ENCODE results near the gene RHOT2. TPM values are rescaled to one million over a fixed set of nuclear protein-coding genes. Genes with fewer than 3 reads are reported as not detected.

RHOT2 gene
- polyA plus RNA-seq, 2 donors = 87.1 to 152 TPM

- Histone ChIP-seq H3K36me3 (ENCODE audit: control insufficient read depth in 2 of 2, insufficient read depth in 2 of 2, low read length in 1 of 2) (peaks cover 0 to 18% of the 10 kb centered on the region in 2 donors), H3K4me1 (ENCODE audit: control insufficient read depth in 2 of 2, insufficient read depth in 2 of 2, low read length in 1 of 2) (peaks cover 0 to 3% of the 10 kb centered on the region in 2 donors), H3K27ac (ENCODE audit: low read depth in 2 of 2, low read length in 1 of 2) (no peak overlapping the region), H3K27me3 (ENCODE audit: control insufficient read depth in 1 of 2, insufficient read depth in 2 of 2, low read length in 2 of 2) (no peaks in the 10 kb centered on the region), H3K9me3 (ENCODE audit: control insufficient read depth in 2 of 2, insufficient read depth in 1 of 2, low read depth in 1 of 2, low read length in 1 of 2) (no peaks in the 10 kb centered on the region), H3K4me3 (ENCODE audit: low read depth in 1 of 2, low read length in 2 of 2) (no peak overlapping the region)
- 89 to 90% methylated on average over 34 to 35 of the region's 35 CpGs for WGBS, 2 donors
Observed at GRCh38 chr16:658679-659571, 9.0 kb upstream of the RHOT2 start.

DNA sequence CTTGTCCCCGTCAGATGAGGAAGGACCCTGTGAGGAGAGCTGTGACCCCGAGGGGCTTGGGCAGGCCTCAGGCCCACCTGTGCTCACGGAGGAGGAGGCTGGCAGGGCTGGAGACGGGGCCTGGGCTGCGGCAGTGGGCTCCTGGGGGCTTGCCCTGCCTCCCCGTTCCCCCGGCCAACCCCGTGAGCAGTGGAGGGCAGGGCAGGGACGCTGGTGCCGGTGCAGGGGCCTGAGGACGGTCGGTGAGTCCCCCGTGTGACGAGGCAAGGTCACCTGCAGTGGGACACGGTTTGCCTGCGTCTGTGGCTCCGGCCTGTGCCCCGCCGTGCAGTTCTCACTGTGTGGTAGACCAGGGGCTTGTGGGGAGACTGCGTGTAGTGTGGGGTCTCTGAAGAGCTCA, 8.3 kb upstream of the RHOT2 start:
- peaks cover 0 to 3% of the 10 kb centered on the region in 2 donors for H3K4me1 ChIP-seq (ENCODE audit: control insufficient read depth in 2 of 2, insufficient read depth in 2 of 2, low read length in 1 of 2)
- H3K27me3 ChIP-seq (ENCODE audit: control insufficient read depth in 1 of 2, insufficient read depth in 2 of 2, low read length in 2 of 2) = no peaks in the 10 kb centered on the region
- no peak overlapping the region for H3K4me3 ChIP-seq (ENCODE audit: low read depth in 1 of 2, low read length in 2 of 2)
- peaks cover 0 to 18% of the 10 kb centered on the region in 2 donors for H3K36me3 ChIP-seq (ENCODE audit: control insufficient read depth in 2 of 2, insufficient read depth in 2 of 2, low read length in 1 of 2)
- no peak overlapping the region for H3K27ac ChIP-seq (ENCODE audit: low read depth in 2 of 2, low read length in 1 of 2)
- 87 to 89% methylated on average over 19 to 20 of the region's 20 CpGs for WGBS, 2 donors
- H3K9me3 ChIP-seq (ENCODE audit: control insufficient read depth in 2 of 2, insufficient read depth in 1 of 2, low read depth in 1 of 2, low read length in 1 of 2) = no peaks in the 10 kb centered on the region

GRCh38 chr16:660132-660458, 7.8 kb upstream of the RHOT2 start:
- Histone ChIP-seq H3K27me3 (ENCODE audit: control insufficient read depth in 1 of 2, insufficient read depth in 2 of 2, low read length in 2 of 2) (no peaks in the 10 kb centered on the region), H3K4me1 (ENCODE audit: control insufficient read depth in 2 of 2, insufficient read depth in 2 of 2, low read length in 1 of 2) (peaks cover 0 to 3% of the 10 kb centered on the region in 2 donors), H3K4me3 (ENCODE audit: low read depth in 1 of 2, low read length in 2 of 2) (no peak overlapping the region), H3K36me3 (ENCODE audit: control insufficient read depth in 2 of 2, insufficient read depth in 2 of 2, low read length in 1 of 2) (peaks cover 0 to 18% of the 10 kb centered on the region in 2 donors), H3K27ac (ENCODE audit: low read depth in 2 of 2, low read length in 1 of 2) (peak overlapping the region in 1 of 2 donors; percentile 29), H3K9me3 (ENCODE audit: control insufficient read depth in 2 of 2, insufficient read depth in 1 of 2, low read depth in 1 of 2, low read length in 1 of 2) (no peaks in the 10 kb centered on the region)
- WGBS, 2 donors = 66 to 69% methylated on average over 6 of the region's 6 CpGs

- Histone ChIP-seq H3K4me3 (ENCODE audit: low read depth in 1 of 2, low read length in 2 of 2) (peak overlapping the region in 1 of 2 donors; percentile 12), H3K36me3 (ENCODE audit: control insufficient read depth in 2 of 2, insufficient read depth in 2 of 2, low read length in 1 of 2) (peaks cover 0 to 13% of the 10 kb centered on the region in 2 donors), H3K4me1 (ENCODE audit: control insufficient read depth in 2 of 2, insufficient read depth in 2 of 2, low read length in 1 of 2) (peaks cover 0 to 3% of the 10 kb centered on the region in 2 donors), H3K9me3 (ENCODE audit: control insufficient read depth in 2 of 2, insufficient read depth in 1 of 2, low read depth in 1 of 2, low read length in 1 of 2) (no peaks in the 10 kb centered on the region), H3K27me3 (ENCODE audit: control insufficient read depth in 1 of 2, insufficient read depth in 2 of 2, low read length in 2 of 2) (no peaks in the 10 kb centered on the region), H3K27ac (ENCODE audit: low read depth in 2 of 2, low read length in 1 of 2) (peak overlapping the region; percentile 28 to 57)
- WGBS, 2 donors = 28 to 31% methylated on average over 25 to 40 of the region's 43 CpGs
Observed at GRCh38 chr16:660459-661183, 7.3 kb upstream of the RHOT2 start.

- peaks cover 0 to 3% of the 10 kb centered on the region in 2 donors for H3K4me1 ChIP-seq (ENCODE audit: control insufficient read depth in 2 of 2, insufficient read depth in 2 of 2, low read length in 1 of 2)
- H3K36me3 ChIP-seq (ENCODE audit: control insufficient read depth in 2 of 2, insufficient read depth in 2 of 2, low read length in 1 of 2) = peaks cover 0 to 15% of the 10 kb centered on the region in 2 donors
- 56 to 63% methylated on average over 35 of the region's 35 CpGs for WGBS, 2 donors
- no peaks in the 10 kb centered on the region for H3K27me3 ChIP-seq (ENCODE audit: control insufficient read depth in 1 of 2, insufficient read depth in 2 of 2, low read length in 2 of 2)
- H3K9me3 ChIP-seq (ENCODE audit: control insufficient read depth in 2 of 2, insufficient read depth in 1 of 2, low read depth in 1 of 2, low read length in 1 of 2) = no peaks in the 10 kb centered on the region
- peak overlapping the region in 1 of 2 donors; percentile 12 for H3K4me3 ChIP-seq (ENCODE audit: low read depth in 1 of 2, low read length in 2 of 2)
- peak overlapping the region; percentile 28 to 38 for H3K27ac ChIP-seq (ENCODE audit: low read depth in 2 of 2, low read length in 1 of 2)
Observed at GRCh38 chr16:661184-661821, 6.6 kb upstream of the RHOT2 start.

GRCh38 chr16:662095-662494, 5.8 kb upstream of the RHOT2 start:
- WGBS, 2 donors = 91 to 94% methylated on average over 19 of the region's 19 CpGs
- H3K4me3 ChIP-seq (ENCODE audit: low read depth in 1 of 2, low read length in 2 of 2) = no peak overlapping the region
- H3K27me3 ChIP-seq (ENCODE audit: control insufficient read depth in 1 of 2, insufficient read depth in 2 of 2, low read length in 2 of 2) = no peaks in the 10 kb centered on the region

GRCh38 chr16:662597-662996, 5.3 kb upstream of the RHOT2 start:
- Histone ChIP-seq H3K27ac (ENCODE audit: low read depth in 2 of 2, low read length in 1 of 2) (no peak overlapping the region), H3K36me3 (ENCODE audit: control insufficient read depth in 2 of 2, insufficient read depth in 2 of 2, low read length in 1 of 2) (peaks cover 0 to 15% of the 10 kb centered on the region in 2 donors)
- WGBS, 2 donors = 92 to 93% methylated on average over 20 to 21 of the region's 21 CpGs

More at GRCh38 chr16:662095-662494, 5.8 kb upstream of the RHOT2 start:
- Histone ChIP-seq H3K4me1 (ENCODE audit: control insufficient read depth in 2 of 2, insufficient read depth in 2 of 2, low read length in 1 of 2) (peaks cover under 1 to 6% of the 10 kb centered on the region in 2 donors), H3K36me3 (ENCODE audit: control insufficient read depth in 2 of 2, insufficient read depth in 2 of 2, low read length in 1 of 2) (peaks cover 0 to 15% of the 10 kb centered on the region in 2 donors), H3K9me3 (ENCODE audit: control insufficient read depth in 2 of 2, insufficient read depth in 1 of 2, low read depth in 1 of 2, low read length in 1 of 2) (no peaks in the 10 kb centered on the region), H3K27ac (ENCODE audit: low read depth in 2 of 2, low read length in 1 of 2) (no peak overlapping the region)

GRCh38 chr16:666572-666971, 1.4 kb upstream of the RHOT2 start:
- H3K4me1 ChIP-seq (ENCODE audit: control insufficient read depth in 2 of 2, insufficient read depth in 2 of 2, low read length in 1 of 2) = peaks cover 12 to 19% of the 10 kb centered on the region in 2 donors
- H3K36me3 ChIP-seq (ENCODE audit: control insufficient read depth in 2 of 2, insufficient read depth in 2 of 2, low read length in 1 of 2) = peaks cover 11 to 29% of the 10 kb centered on the region in 2 donors
- H3K27ac ChIP-seq (ENCODE audit: low read depth in 2 of 2, low read length in 1 of 2) = no peak overlapping the region
- H3K27me3 ChIP-seq (ENCODE audit: control insufficient read depth in 1 of 2, insufficient read depth in 2 of 2, low read length in 2 of 2) = no peaks in the 10 kb centered on the region
- 75 to 84% methylated on average over 13 of the region's 13 CpGs for WGBS, 2 donors
- no peak overlapping the region for H3K4me3 ChIP-seq (ENCODE audit: low read depth in 1 of 2, low read length in 2 of 2)
- no peaks in the 10 kb centered on the region for H3K9me3 ChIP-seq (ENCODE audit: control insufficient read depth in 2 of 2, insufficient read depth in 1 of 2, low read depth in 1 of 2, low read length in 1 of 2)

More at GRCh38 chr16:662597-662996, 5.3 kb upstream of the RHOT2 start:
- H3K9me3 ChIP-seq (ENCODE audit: control insufficient read depth in 2 of 2, insufficient read depth in 1 of 2, low read depth in 1 of 2, low read length in 1 of 2) = no peaks in the 10 kb centered on the region
- H3K4me3 ChIP-seq (ENCODE audit: low read depth in 1 of 2, low read length in 2 of 2) = no peak overlapping the region
- H3K4me1 ChIP-seq (ENCODE audit: control insufficient read depth in 2 of 2, insufficient read depth in 2 of 2, low read length in 1 of 2) = peaks cover 5 to 10% of the 10 kb centered on the region in 2 donors
- no peaks in the 10 kb centered on the region for H3K27me3 ChIP-seq (ENCODE audit: control insufficient read depth in 1 of 2, insufficient read depth in 2 of 2, low read length in 2 of 2)

DNA sequence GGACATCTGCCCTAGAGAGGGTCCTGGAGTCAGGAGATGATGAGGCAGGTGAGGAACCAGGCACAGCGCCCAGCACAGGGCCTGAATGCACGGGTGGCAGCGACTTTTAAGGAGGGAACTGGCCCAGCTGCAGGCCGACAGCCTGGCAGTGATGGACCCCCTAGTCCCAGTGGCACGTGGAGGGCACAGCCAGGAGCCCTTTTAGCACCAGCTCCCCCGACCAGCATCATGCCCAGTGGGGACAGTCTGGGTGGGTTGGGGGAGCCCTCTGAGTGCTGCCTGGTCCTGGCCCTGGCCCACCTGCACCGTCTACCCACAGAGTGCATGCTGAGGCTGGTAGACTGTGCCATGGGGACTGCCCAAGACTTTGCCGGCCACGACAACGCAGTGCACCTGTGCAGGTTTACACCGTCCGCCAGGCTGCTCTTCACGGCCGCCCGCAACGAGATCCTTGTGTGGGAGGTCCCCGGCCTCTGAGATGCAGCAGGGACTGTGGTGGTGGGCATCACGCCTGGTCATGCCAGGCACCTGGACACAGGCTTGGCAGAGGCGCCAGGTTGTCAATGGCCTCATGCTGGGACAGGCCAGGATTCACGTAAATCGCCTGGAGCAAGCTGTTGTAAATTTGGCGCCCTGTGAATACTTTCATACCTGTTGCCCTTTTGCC, 686 bp upstream of the RHOT2 start:
- H3K9me3 ChIP-seq (ENCODE audit: control insufficient read depth in 2 of 2, insufficient read depth in 1 of 2, low read depth in 1 of 2, low read length in 1 of 2) = no peaks in the 10 kb centered on the region
- H3K4me1 ChIP-seq (ENCODE audit: control insufficient read depth in 2 of 2, insufficient read depth in 2 of 2, low read length in 1 of 2) = peaks cover 12 to 19% of the 10 kb centered on the region in 2 donors
- peaks cover 16 to 34% of the 10 kb centered on the region in 2 donors for H3K36me3 ChIP-seq (ENCODE audit: control insufficient read depth in 2 of 2, insufficient read depth in 2 of 2, low read length in 1 of 2)
- H3K27me3 ChIP-seq (ENCODE audit: control insufficient read depth in 1 of 2, insufficient read depth in 2 of 2, low read length in 2 of 2) = no peaks in the 10 kb centered on the region
- WGBS, 2 donors = 63 to 79% methylated on average over 22 of the region's 22 CpGs
- H3K4me3 ChIP-seq (ENCODE audit: low read depth in 1 of 2, low read length in 2 of 2) = no peak overlapping the region
- peak overlapping the region; percentile 58 to 70 for H3K27ac ChIP-seq (ENCODE audit: low read depth in 2 of 2, low read length in 1 of 2)

Data from esophagus (tissue), 2 donors.